ENCODE data around the gene KLB.

DNA sequence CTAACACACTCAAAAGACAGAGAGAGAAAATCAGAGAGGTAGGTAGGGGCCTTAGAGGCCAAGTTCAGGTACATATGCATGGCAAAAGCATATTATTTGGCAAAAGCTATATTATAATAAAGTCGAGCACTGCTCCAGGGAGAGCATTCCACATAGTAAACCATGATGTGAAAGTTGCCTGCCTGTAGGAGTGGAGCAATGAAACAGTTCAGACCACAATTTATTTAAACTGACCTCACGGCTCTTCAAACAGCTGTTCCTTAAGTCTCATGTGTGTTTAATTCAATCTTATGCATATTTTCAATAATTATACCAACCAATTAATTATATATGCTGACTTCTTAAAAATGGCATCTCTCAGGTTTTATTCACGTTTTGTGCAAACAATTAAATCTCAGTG is 43.9 kb upstream of the KLB start:
- TF ChIP-seq, protein P1, sequence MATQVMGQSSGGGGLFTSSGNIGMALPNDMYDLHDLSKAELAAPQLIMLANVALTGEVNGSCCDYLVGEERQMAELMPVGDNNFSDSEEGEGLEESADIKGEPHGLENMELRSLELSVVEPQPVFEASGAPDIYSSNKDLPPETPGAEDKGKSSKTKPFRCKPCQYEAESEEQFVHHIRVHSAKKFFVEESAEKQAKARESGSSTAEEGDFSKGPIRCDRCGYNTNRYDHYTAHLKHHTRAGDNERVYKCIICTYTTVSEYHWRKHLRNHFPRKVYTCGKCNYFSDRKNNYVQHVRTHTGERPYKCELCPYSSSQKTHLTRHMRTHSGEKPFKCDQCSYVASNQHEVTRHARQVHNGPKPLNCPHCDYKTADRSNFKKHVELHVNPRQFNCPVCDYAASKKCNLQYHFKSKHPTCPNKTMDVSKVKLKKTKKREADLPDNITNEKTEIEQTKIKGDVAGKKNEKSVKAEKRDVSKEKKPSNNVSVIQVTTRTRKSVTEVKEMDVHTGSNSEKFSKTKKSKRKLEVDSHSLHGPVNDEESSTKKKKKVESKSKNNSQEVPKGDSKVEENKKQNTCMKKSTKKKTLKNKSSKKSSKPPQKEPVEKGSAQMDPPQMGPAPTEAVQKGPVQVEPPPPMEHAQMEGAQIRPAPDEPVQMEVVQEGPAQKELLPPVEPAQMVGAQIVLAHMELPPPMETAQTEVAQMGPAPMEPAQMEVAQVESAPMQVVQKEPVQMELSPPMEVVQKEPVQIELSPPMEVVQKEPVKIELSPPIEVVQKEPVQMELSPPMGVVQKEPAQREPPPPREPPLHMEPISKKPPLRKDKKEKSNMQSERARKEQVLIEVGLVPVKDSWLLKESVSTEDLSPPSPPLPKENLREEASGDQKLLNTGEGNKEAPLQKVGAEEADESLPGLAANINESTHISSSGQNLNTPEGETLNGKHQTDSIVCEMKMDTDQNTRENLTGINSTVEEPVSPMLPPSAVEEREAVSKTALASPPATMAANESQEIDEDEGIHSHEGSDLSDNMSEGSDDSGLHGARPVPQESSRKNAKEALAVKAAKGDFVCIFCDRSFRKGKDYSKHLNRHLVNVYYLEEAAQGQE (IDR thresholded peaks at IDR 0.05; ENCODE audit: unreplicated experiment), result no peak
- no peak for TF ChIP-seq CREB1 (CRISPR knock-in tag; IDR thresholded peaks at IDR 0.05; ENCODE audit: low read depth)
- TF ChIP-seq, protein P2, sequence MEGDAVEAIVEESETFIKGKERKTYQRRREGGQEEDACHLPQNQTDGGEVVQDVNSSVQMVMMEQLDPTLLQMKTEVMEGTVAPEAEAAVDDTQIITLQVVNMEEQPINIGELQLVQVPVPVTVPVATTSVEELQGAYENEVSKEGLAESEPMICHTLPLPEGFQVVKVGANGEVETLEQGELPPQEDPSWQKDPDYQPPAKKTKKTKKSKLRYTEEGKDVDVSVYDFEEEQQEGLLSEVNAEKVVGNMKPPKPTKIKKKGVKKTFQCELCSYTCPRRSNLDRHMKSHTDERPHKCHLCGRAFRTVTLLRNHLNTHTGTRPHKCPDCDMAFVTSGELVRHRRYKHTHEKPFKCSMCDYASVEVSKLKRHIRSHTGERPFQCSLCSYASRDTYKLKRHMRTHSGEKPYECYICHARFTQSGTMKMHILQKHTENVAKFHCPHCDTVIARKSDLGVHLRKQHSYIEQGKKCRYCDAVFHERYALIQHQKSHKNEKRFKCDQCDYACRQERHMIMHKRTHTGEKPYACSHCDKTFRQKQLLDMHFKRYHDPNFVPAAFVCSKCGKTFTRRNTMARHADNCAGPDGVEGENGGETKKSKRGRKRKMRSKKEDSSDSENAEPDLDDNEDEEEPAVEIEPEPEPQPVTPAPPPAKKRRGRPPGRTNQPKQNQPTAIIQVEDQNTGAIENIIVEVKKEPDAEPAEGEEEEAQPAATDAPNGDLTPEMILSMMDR (conservative IDR thresholded peaks at IDR 0.05; ENCODE audit: low read depth in 2 of 2), result no peak
- TF ChIP-seq NANOG (IDR thresholded peaks at IDR 0.05; ENCODE audit: borderline replicate concordance), result no peak
- TF ChIP-seq JUNB (IDR thresholded peaks at IDR 0.05; ENCODE audit: unreplicated experiment), result no peak
- TF ChIP-seq EZH2 (IDR thresholded peaks at IDR 0.05; ENCODE audit: low read depth, unreplicated experiment), result no peak
- TF ChIP-seq EZH2phosphoT487 (IDR thresholded peaks at IDR 0.05; ENCODE audit: unreplicated experiment), result no peak
- no peak for TF ChIP-seq POLR2AphosphoS5 (IDR thresholded peaks at IDR 0.05; ENCODE audit: low read depth)
- no peak for TF ChIP-seq STAT1 (IDR thresholded peaks at IDR 0.05; ENCODE audit: unreplicated experiment)
- TF ChIP-seq, protein P3, sequence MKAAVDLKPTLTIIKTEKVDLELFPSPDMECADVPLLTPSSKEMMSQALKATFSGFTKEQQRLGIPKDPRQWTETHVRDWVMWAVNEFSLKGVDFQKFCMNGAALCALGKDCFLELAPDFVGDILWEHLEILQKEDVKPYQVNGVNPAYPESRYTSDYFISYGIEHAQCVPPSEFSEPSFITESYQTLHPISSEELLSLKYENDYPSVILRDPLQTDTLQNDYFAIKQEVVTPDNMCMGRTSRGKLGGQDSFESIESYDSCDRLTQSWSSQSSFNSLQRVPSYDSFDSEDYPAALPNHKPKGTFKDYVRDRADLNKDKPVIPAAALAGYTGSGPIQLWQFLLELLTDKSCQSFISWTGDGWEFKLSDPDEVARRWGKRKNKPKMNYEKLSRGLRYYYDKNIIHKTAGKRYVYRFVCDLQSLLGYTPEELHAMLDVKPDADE (IDR thresholded peaks at IDR 0.05), result no peak
- TF ChIP-seq ZNF331 (CRISPR knock-in tag; IDR thresholded peaks at IDR 0.05; ENCODE audit: low read depth), result no peak
- no peak for TF ChIP-seq ZNF114 (CRISPR knock-in tag; IDR thresholded peaks at IDR 0.05)
- TF ChIP-seq, protein P4, sequence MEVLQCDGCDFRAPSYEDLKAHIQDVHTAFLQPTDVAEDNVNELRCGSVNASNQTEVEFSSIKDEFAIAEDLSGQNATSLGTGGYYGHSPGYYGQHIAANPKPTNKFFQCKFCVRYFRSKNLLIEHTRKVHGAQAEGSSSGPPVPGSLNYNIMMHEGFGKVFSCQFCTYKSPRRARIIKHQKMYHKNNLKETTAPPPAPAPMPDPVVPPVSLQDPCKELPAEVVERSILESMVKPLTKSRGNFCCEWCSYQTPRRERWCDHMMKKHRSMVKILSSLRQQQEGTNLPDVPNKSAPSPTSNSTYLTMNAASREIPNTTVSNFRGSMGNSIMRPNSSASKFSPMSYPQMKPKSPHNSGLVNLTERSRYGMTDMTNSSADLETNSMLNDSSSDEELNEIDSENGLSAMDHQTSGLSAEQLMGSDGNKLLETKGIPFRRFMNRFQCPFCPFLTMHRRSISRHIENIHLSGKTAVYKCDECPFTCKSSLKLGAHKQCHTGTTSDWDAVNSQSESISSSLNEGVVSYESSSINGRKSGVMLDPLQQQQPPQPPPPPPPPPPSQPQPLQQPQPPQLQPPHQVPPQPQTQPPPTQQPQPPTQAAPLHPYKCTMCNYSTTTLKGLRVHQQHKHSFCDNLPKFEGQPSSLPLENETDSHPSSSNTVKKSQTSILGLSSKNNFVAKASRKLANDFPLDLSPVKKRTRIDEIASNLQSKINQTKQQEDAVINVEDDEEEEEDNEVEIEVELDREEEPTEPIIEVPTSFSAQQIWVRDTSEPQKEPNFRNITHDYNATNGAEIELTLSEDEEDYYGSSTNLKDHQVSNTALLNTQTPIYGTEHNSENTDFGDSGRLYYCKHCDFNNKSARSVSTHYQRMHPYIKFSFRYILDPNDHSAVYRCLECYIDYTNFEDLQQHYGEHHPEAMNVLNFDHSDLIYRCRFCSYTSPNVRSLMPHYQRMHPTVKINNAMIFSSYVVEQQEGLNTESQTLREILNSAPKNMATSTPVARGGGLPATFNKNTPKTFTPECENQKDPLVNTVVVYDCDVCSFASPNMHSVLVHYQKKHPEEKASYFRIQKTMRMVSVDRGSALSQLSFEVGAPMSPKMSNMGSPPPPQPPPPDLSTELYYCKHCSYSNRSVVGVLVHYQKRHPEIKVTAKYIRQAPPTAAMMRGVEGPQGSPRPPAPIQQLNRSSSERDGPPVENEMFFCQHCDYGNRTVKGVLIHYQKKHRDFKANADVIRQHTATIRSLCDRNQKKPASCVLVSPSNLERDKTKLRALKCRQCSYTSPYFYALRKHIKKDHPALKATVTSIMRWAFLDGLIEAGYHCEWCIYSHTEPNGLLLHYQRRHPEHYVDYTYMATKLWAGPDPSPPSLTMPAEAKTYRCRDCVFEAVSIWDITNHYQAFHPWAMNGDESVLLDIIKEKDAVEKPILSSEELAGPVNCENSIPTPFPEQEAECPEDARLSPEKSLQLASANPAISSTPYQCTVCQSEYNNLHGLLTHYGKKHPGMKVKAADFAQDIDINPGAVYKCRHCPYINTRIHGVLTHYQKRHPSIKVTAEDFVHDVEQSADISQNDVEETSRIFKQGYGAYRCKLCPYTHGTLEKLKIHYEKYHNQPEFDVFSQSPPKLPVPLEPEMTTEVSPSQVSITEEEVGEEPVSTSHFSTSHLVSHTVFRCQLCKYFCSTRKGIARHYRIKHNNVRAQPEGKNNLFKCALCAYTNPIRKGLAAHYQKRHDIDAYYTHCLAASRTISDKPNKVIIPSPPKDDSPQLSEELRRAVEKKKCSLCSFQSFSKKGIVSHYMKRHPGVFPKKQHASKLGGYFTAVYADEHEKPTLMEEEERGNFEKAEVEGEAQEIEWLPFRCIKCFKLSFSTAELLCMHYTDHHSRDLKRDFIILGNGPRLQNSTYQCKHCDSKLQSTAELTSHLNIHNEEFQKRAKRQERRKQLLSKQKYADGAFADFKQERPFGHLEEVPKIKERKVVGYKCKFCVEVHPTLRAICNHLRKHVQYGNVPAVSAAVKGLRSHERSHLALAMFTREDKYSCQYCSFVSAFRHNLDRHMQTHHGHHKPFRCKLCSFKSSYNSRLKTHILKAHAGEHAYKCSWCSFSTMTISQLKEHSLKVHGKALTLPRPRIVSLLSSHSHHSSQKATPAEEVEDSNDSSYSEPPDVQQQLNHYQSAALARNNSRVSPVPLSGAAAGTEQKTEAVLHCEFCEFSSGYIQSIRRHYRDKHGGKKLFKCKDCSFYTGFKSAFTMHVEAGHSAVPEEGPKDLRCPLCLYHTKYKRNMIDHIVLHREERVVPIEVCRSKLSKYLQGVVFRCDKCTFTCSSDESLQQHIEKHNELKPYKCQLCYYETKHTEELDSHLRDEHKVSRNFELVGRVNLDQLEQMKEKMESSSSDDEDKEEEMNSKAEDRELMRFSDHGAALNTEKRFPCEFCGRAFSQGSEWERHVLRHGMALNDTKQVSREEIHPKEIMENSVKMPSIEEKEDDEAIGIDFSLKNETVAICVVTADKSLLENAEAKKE (CRISPR knock-in tag; IDR thresholded peaks at IDR 0.05), result no peak
